Glutamatergic neuron (in vitro differentiated cells): ENCODE data around the gene FRK. TPM values are rescaled to one million over a fixed set of nuclear protein-coding genes. Genes with fewer than 3 reads are reported as not detected.

Experiments
- DNase-seq: peaks from one replicate; pipeline ENCODE4 v3.0.0; 2022
- H3K27ac Mint-ChIP-seq: one replicate; pipeline ENCODE4 v1.8.0; 2020; ENCODE audit warnings: mild to moderate bottlenecking, mixed read lengths, inconsistent platforms; ENCODE audit not compliant: unreplicated experiment
- H3K27me3 Mint-ChIP-seq: one replicate; pipeline ENCODE4 v1.8.0; 2020; ENCODE audit warnings: mild to moderate bottlenecking, moderate library complexity, mixed read lengths, inconsistent platforms; ENCODE audit not compliant: unreplicated experiment
- H3K36me3 Mint-ChIP-seq: one replicate; pipeline ENCODE4 v1.8.0; 2020; ENCODE audit warnings: mild to moderate bottlenecking, mixed read lengths, inconsistent platforms; ENCODE audit not compliant: unreplicated experiment
- H3K4me1 Mint-ChIP-seq: one replicate; pipeline ENCODE4 v1.8.0; 2020; ENCODE audit warnings: mild to moderate bottlenecking, low read depth, mixed read lengths, inconsistent platforms; ENCODE audit not compliant: unreplicated experiment
- H3K4me3 Mint-ChIP-seq: one replicate; pipeline ENCODE4 v1.8.0; 2020; ENCODE audit warnings: mild to moderate bottlenecking, mixed read lengths, inconsistent platforms; ENCODE audit not compliant: unreplicated experiment
- H3K9me3 Mint-ChIP-seq: one replicate; pipeline ENCODE4 v1.8.0; 2020; ENCODE audit warnings: mild to moderate bottlenecking, moderate library complexity, mixed read lengths, inconsistent platforms; ENCODE audit not compliant: unreplicated experiment
- CTCF ChIP-seq: fragments of 200-600 bp; sonication (generic); IDR thresholded peaks from one replicate; pipeline ENCODE4 v1.5.0; 2021; ENCODE audit not compliant: partially characterized antibody, unreplicated experiment
- total RNA-seq: library from RNA; stranded (reverse); fragmentation: NEBNext Ultra II Directional; extraction: Animal tissue kit (Norgen Biotek cat#: 25700); gene quantifications from one replicate; pipeline ENCODE4 v1.2.1, GENCODE V29; 2021; ENCODE audit not compliant: unreplicated experiment

The FRK gene
- total RNA-seq, 1 donor from 2014 or later: 0.37 TPM

- no peaks in the 10 kb centered on the region for H3K9me3 Mint-ChIP-seq
- no peak overlapping the region for H3K4me3 Mint-ChIP-seq
- H3K4me1 Mint-ChIP-seq: no peaks in the 10 kb centered on the region
- H3K27me3 Mint-ChIP-seq: no peaks in the 10 kb centered on the region
- H3K27ac Mint-ChIP-seq: no peak overlapping the region
- H3K36me3 Mint-ChIP-seq: no peaks in the 10 kb centered on the region
- TF ChIP-seq CTCF: no peak
- no peak for DNase-seq
Observed at GRCh38 chr6:116004841-116005815, 55.6 kb downstream of the FRK start.

- no peak for DNase-seq
- H3K9me3 Mint-ChIP-seq: no peaks in the 10 kb centered on the region
- no peaks in the 10 kb centered on the region for H3K27me3 Mint-ChIP-seq
Observed at GRCh38 chr6:116003668-116004067, 57.0 kb downstream of the FRK start.

GRCh38 chr6:116002756-116003155 is 57.9 kb downstream of the FRK start:
- Mint-ChIP-seq H3K9me3 (peaks cover 2% of the 10 kb centered on the region), H3K27ac (no peak overlapping the region), H3K4me1 (no peaks in the 10 kb centered on the region), H3K36me3 (no peaks in the 10 kb centered on the region), H3K4me3 (no peak overlapping the region), H3K27me3 (no peaks in the 10 kb centered on the region)
- DNase-seq: no peak
- no peak for TF ChIP-seq CTCF

More at GRCh38 chr6:116003668-116004067, 57.0 kb downstream of the FRK start:
- Mint-ChIP-seq H3K36me3 (no peaks in the 10 kb centered on the region), H3K4me1 (no peaks in the 10 kb centered on the region), H3K4me3 (no peak overlapping the region), H3K27ac (no peak overlapping the region)
- TF ChIP-seq CTCF: no peak

- no peaks in the 10 kb centered on the region for H3K36me3 Mint-ChIP-seq
- no peak for TF ChIP-seq CTCF
- no peak overlapping the region for H3K4me3 Mint-ChIP-seq
- no peak for DNase-seq
- peaks cover 2% of the 10 kb centered on the region for H3K9me3 Mint-ChIP-seq
- no peaks in the 10 kb centered on the region for H3K27me3 Mint-ChIP-seq
- no peak overlapping the region for H3K27ac Mint-ChIP-seq
- H3K4me1 Mint-ChIP-seq: no peaks in the 10 kb centered on the region
Observed at GRCh38 chr6:115999235-115999634, 61.5 kb downstream of the FRK start.

GRCh38 chr6:115997990-115998585 is 62.6 kb downstream of the FRK start:
- no peaks in the 10 kb centered on the region for H3K4me1 Mint-ChIP-seq

More at GRCh38 chr6:115997990-115998585, 62.6 kb downstream of the FRK start:
- TF ChIP-seq CTCF: no peak
- no peak overlapping the region for H3K27ac Mint-ChIP-seq
- H3K27me3 Mint-ChIP-seq: no peaks in the 10 kb centered on the region
- no peak overlapping the region for H3K4me3 Mint-ChIP-seq
- peaks cover 2% of the 10 kb centered on the region for H3K9me3 Mint-ChIP-seq
- DNase-seq: no peak
- no peaks in the 10 kb centered on the region for H3K36me3 Mint-ChIP-seq
